Fibroblast of pulmonary artery (primary cell): ENCODE results near the gene USP44.

Experiments
- DNase-seq: peaks from one replicate; pipeline ENCODE4 v3.0.0-alpha.2; 2010; ENCODE audit warnings: low read depth
- H3K4me3 ChIP-seq: replicated peaks from 2 replicates; pipeline ENCODE4 v1.5.1; 2011; ENCODE audit warnings: low read depth, mild to moderate bottlenecking, control low read depth, low read length, moderate library complexity
- CTCF ChIP-seq: IDR thresholded peaks from 2 replicates; pipeline ENCODE4 v1.5.1; 2011; ENCODE audit warnings: mild to moderate bottlenecking, control low read depth, low read length, inconsistent platforms; ENCODE audit errors: missing control alignments

USP44 gene

GRCh38 chr12:95548056-95548538 is 3.2 kb downstream of the USP44 start:
- TF ChIP-seq CTCF: no peak
- no peak for DNase-seq
- peak overlapping the region; percentile 26 for H3K4me3 ChIP-seq

GRCh38 chr12:95547522-95548055 is 3.7 kb downstream of the USP44 start:
- no peak overlapping the region for H3K4me3 ChIP-seq
- DNase-seq: peak; percentile 17
- no peak for TF ChIP-seq CTCF

GRCh38 chr12:95546491-95546813 is 4.8 kb downstream of the USP44 start:
- no peak overlapping the region for H3K4me3 ChIP-seq
- no peak for DNase-seq
- TF ChIP-seq CTCF: no peak

- H3K4me3 ChIP-seq: no peak overlapping the region
- TF ChIP-seq CTCF: no peak
These were observed 5.4 kb downstream of the USP44 start for GRCh38 chr12:95545731-95546490.

GRCh38 chr12:95545303-95545702 is 6.0 kb downstream of the USP44 start:
- H3K4me3 ChIP-seq: no peak overlapping the region
- TF ChIP-seq CTCF: no peak
- no peak for DNase-seq

More at GRCh38 chr12:95545731-95546490, 5.4 kb downstream of the USP44 start:
- DNase-seq: no peak

- no peak for DNase-seq
- H3K4me3 ChIP-seq: no peak overlapping the region
- TF ChIP-seq CTCF: no peak
These were observed 6.5 kb downstream of the USP44 start for GRCh38 chr12:95544756-95545155.

- no peak overlapping the region for H3K4me3 ChIP-seq
- no peak for DNase-seq
- TF ChIP-seq CTCF: no peak
These were observed 8.0 kb downstream of the USP44 start for GRCh38 chr12:95543305-95543704.
